Heart left ventricle (tissue), 13 donors: ENCODE results near the gene NOL9.

Source experiments
- POLR2A ChIP-seq, 2 donors: fragments of 450-650 bp; IDR thresholded peaks; one replicate each; pipeline ENCODE4 v1.6.1; 2017; ENCODE audit warnings: antibody characterized with exemption in 2 of 2, mild to moderate bottlenecking in 2 of 2, moderate library complexity in 2 of 2
- TF ChIP-seq, protein P1 (sequence below), 12 donors: fragments of 200-600 bp; sonication (generic) in 4 of 12; IDR thresholded peaks; one replicate each; pipeline versions ENCODE4 v1.5.0 to v1.8.0; 2018 to 2022; ENCODE audit warnings: antibody characterized with exemption in 12 of 12, mild to moderate bottlenecking in 5 of 12
- donor health status: ischemic (EF 13 %, LVEDD 7.1; RV severe dilation, severe dysfunction).
- donor health status: DM: no; HTN: yes; CAD: no.
- donor health status: DM: no; HTN: no; CAD: no.
- donor health status: ischemic (EF 25% LVEDD 6.9; RV normal size, moderate dysfunction).
- donor health status: ischemic (EF 25% LVEDD 5.7; RV mildly dilated, moderate dysfunction).
- donor health status: ischemic (EF 35%, LVEDD 5.7; RV mildly dilated, moderate dysfunction).
- donor health status: nonischemic (EF 11% LVEDD 7.7; RV severe dilation, severe dysfunction).
- donor health status: DM: yes; HTN: yes; CAD: no.
- donor health status: PGD.
- donor health status: ischemic (EF 29% LVEDD 5.4; RV normal size, mild dysfunction).
- donor health status: nonischemic (EF 23%, LVEDD 6.1; RV moderate dilation, normal function).

DNA sequence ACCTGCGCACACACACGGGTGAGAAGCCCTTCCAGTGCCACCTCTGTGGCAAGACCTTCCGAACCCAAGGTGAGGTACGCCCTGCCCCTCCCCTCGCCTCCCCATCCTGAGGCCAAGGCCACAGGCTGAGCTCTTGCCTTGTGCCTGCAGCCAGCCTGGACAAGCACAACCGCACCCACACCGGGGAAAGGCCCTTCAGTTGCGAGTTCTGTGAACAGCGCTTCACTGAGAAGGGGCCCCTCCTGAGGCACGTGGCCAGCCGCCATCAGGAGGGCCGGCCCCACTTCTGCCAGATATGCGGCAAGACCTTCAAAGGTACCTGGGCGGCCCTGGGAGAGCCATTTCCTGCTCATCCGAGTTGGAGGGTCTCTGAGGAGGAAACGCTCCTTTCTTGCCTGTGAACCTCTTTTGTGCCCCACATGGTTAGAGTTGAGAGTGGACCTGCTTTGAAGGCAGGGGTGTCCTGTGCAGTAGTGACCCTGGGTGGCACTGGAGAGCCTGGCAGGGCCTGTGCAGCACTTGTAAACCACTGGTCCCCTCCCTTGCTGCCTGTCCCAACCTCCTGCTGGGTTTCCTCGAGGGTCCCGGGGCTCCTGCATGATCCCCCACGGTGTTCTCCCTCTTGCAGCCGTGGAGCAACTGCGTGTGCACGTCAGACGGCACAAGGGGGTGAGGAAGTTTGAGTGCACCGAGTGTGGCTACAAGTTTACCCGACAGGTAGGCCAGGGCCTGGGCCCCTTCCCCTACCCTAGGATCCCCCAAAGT, 34.0 kb upstream of the NOL9 start:
- TF ChIP-seq, protein P1, sequence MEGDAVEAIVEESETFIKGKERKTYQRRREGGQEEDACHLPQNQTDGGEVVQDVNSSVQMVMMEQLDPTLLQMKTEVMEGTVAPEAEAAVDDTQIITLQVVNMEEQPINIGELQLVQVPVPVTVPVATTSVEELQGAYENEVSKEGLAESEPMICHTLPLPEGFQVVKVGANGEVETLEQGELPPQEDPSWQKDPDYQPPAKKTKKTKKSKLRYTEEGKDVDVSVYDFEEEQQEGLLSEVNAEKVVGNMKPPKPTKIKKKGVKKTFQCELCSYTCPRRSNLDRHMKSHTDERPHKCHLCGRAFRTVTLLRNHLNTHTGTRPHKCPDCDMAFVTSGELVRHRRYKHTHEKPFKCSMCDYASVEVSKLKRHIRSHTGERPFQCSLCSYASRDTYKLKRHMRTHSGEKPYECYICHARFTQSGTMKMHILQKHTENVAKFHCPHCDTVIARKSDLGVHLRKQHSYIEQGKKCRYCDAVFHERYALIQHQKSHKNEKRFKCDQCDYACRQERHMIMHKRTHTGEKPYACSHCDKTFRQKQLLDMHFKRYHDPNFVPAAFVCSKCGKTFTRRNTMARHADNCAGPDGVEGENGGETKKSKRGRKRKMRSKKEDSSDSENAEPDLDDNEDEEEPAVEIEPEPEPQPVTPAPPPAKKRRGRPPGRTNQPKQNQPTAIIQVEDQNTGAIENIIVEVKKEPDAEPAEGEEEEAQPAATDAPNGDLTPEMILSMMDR (IDR thresholded peaks at IDR 0.05): no peak
- no peak for TF ChIP-seq POLR2A (IDR thresholded peaks at IDR 0.05)
